ENCODE results near the gene CDX1.

- TF ChIP-seq EZH2phosphoT487 (IDR thresholded peaks at IDR 0.05; ENCODE audit: borderline replicate concordance, low read length) (no peak), CTCF (conservative IDR thresholded peaks at IDR 0.05; ENCODE audit: low read depth, low read length) (no peak), EZH2 (IDR thresholded peaks at IDR 0.05; ENCODE audit: low read length, unreplicated experiment) (no peak)
These were observed 6.0 kb downstream of the CDX1 start for GRCh38 chr5:150172556-150172955.
